HG02852 (cell line): ENCODE results near the gene RHBDF1.

Experiments
- ATAC-seq: cut with Tn5 transposase; IDR thresholded peaks from one replicate; pipeline ENCODE4 v1.9.1; 2021; ENCODE audit warnings: mild to moderate bottlenecking, moderate library complexity; ENCODE audit not compliant: unreplicated experiment

RHBDF1 gene

DNA sequence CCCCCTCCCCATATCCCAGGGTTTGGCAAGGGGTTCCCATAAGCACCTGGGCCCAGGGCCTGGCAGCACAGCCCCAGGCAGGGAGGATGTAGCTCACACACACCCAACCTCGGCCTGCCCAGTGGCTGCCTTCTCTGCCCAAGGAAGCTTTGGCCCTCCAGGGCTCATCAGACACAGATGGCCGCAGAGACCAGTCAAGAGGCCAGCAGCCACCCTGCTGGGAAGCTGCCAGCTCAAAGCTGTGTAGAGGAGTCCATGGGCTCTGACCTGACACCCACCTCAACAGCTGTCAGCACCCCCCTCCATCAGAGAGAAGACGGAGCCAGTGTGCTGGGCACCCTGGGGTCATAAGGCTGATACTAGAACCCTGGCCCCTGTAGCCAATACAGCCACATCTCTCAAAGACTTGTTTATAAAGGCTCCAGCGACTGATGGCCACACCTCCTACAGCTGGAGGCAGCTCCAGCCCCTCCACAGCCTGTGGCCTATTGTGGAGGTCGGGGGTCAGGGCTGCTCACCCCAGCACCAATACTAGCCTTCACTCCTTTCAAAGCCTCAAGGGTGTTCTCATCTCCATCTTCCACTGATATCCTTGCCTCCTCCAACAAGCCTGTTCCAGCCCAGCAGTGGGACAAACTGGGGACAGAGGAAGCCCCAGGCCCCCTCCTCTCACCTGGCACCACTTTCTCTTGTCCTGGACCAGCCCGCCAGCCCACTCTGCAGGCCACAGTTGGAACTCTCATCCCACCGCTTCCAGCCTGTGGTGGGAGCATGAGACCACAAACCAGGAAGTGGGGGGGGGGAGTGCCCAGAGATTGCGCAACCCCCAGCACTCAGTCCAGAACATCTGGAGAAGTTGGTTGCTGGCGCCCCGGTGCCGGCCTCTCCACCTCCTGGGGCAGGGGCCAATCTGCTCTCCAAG, 3.4 kb upstream of the RHBDF1 start:
- ATAC-seq: no peak

DNA sequence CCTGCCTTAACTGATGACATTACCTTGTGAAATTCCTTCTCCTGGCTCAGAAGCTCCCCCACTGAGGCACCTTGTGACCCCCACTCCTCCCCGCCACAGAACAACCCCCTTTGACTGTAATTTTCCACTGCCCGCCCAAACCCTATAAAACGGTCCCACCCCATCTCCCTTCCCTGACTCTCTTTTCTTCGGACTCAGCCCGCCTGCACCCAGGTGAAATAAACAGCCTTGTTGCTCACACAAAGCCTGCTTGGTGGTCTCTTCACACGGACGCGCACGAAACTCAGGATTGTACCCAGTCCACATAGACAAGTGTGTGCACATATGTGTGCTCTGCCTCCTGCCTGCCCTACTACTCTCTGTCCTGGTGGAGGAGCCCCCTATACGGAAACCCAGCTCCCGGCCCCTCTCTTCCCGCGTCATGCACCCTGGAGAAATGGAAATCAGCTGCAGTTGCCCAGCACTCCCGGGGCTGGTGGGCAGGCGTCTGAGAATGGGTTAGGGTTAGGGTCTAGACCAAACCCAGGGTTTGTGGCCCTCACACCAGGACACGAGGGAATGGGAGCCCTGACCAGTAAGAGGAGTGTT, 2.4 kb upstream of the RHBDF1 start:
- ATAC-seq: no peak

DNA sequence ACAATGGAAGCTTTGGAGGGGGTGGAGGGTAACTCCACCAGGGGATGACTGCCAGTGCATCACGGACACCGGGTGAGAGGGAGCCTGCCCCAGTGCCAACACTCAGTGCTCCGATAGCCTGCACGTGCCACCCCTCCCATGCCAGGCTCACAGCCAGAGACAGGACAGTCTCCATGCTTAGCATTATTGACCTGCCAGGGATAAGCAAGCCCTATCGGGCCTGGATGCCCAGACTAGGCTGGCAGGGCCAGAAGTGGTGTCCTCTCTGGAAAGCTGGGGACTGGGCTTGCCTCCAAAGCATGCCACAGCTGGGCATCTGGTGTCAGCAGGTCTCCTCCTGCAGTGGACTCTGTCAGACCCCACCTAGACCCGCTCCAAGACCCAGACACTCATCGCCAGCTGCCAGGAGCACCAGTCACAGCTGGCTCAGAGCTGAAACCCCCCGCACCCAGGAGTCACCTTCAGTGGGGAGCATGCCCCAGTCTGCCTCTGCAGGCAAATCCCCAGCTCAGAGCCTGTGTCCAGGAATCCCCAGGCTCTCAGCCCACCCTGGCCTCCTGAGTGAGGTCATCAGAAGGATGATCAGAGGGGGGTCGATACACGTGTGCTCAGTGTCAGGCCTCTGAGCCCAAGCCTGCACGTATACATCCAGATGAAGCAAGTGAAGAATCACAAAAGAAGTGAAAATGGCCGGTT, 1.8 kb upstream of the RHBDF1 start:
- no peak for ATAC-seq

DNA sequence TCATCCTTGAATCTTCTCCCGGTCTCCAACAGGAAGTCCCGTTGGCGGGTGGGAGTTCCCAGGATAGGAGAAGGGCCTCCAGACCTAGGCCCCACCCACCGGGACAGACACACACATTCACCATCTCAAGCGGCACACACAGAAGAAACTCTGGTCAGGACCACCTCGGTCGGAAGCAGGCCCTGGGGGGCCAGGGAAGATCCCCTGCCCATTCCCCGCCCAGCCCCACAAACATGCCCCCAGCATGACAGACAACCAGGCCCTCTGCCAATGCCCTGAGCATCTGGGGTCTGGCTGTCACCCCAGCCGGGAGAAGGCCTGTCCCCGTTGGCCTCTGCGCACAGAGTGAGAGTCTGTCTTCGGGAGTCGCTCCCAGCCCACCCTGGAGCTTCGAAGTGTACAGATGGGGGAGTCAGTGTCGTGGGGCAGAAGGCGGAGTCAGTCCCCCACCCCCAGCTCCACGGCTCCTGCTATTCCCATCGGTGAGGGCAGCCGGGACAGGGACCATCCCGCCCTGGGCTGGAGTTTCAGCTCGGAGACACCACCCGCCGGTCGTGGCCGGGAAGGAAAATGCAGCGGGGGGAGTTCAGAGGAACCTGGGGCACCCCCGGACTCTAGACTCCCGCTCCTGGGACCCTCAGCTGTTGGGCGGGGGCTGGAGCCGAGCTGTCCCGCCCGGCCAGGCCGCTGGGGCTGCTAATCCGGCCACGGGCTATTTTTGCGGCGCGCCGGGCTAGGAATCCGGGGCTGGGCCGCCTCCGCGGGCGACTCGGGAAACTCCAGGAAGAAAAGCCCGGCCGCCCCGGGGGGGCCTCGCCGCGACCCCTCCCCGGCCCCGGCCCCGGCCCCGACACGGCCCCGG, 660 bp downstream of the RHBDF1 start:
- ATAC-seq: no peak

DNA sequence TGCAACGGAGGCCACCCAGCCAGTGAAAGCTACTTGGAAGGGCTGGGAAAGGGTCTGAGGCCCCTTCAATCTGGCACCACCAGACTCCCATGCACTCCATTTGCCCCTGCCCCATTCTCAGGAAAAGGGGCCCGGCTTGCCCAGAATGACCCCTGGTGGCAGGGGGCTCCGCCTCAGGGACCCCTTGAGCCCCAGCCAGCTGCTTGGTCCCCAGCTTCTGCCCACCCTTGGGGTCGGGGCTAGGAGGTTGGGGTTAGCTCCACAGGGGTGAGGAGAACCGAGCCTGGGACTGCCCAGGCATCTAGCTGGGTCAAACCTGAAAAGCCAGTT, 1.3 kb downstream of the RHBDF1 start:
- ATAC-seq: no peak

DNA sequence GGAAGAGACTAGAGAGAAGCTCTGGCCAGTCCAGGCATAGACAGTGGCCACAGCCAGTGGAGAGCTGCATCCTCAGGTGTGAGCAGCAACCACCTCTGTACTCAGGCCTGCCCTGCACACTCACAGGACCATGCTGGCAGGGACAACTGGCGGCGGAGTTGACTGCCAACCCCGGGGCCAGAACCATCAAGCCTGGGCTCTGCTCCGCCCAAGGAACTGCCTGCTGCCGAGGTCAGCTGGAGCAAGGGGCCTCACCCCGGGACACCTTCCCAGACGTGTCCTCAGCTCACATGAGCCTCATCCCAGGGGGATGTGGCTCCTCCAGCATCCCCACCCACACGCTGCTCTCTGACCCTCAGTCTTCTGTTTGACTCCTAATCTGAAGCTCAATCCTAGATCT, 3.2 kb downstream of the RHBDF1 start:
- no peak for ATAC-seq

DNA sequence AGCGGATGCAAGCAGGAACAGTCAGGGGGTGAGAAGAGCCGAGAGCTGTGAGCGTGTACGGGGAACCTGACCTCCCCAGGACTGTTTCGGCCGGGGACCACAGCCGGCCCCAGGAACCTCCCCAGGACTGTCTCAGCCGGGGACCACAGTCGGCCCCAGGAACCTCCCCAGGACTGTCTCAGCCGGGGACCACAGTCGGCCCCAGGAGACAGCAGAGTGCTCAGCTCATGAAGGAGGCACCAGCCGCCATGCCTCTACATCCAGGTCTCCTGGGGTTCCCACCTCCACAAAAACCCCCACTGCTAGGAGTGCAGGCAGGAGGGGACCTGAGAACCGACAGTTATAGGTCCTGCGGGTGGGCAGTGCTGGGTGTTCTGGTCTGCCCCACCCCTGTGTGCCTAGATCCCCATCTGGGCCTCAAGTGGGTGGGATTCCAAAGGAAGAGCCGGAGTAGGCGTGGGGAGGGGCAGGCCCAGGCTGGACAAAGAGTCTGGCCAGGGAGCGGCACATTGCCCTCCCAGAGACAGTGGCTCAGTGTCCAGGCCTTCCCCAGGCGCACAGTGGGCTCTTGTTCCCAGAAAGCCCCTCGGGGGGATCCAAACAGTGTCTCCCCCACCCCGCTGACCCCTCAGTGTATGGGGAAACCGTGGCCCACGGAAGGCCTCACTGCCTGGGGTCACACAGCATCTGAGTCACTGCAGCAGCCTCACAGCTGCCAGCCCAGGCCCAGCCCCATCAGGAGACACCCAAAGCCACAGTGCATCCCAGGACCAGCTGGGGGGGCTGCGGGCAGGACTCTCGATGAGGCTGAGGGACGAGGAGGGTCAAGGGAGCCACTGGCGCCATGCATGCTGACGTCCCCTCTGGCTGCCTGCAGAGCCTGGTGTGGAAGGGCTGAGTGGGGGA, 4.3 kb downstream of the RHBDF1 start:
- ATAC-seq: no peak

DNA sequence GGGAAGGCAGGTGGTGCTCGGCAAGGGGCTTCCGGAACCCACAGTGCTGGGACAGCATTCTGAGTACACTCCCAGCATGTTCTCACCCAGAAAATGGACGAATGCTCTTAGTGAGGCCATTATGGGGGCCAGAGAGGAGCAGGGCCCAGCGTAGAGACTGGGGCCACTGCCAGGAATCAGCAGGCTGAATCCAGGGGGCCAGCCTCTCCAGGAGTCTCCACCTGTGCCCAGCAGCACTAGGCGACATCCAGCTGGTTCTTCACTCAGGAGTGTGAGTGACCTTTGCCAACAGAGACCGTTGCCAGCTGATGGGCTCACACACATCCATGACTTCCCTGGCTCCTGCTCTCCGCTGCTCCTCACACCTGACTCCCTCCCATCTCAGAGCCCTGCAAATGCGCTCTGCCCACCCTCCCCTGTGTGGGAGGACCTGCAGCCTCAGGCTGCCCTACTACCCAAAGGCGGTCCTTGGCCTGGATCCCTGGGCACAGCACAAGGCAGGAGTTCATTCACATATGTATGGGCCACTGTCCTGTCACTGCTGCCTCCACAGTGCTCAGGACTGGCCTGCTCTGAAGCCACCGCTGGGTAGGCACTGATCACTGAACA, 5.1 kb downstream of the RHBDF1 start:
- no peak for ATAC-seq

DNA sequence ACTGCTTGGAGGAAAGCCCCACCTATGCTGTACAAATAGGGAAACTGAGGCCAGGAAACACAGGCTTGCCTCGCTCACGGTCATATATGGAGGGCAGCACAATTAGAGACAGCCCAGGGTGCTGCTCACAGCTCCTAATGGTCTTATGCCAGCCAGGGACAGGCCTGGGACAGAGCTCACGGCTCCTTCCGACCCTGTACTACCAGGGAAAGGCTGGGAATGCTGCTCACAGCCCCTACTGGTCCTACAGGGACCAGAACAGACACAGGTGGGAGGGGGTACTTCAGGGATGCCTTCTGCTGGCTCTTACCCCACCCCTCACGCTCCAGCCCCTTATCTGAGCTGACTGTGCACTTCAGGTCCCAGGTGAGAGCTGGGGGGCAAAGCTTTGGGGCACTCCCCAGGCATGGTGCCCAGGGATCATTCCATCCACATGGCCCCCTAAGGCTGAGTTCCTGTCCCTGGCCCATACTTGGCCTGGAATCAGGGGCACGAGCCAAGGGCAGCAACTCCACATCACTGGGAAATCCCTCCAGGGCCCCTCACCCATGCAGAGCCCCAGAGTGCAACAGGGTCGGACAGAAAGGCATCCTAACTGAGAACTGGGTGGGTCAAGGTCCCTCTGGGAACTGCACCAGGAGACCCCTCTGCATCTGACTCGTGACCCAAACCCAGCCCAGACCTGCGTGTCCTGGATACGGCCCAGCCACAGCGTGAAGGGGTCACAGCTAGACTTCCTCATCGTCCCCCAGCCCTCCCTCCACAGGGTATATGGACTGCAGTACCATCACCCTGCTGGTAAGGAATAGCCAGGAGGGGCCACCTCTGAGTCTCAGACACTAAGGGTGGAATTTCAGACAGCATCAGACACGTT, 5.9 kb downstream of the RHBDF1 start:
- no peak for ATAC-seq

DNA sequence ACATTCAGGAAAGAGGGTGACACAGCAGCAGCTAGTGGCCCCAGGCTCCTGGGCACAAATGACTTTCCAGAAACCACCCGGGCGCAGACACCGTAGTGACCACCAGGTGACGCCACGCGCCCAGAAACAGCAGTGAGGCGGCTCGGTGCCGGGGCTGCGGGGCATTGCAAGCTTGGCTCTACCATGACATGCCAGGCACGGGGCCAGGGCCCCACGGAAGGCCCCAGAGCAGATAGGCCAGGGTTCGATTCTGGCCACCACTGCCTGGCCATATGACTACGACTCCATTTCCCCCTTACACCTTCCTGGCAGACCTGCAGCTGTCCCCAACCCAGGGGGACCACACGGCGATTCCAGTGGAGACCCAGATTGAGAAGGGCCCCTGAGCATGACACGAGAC, 6.7 kb downstream of the RHBDF1 start:
- ATAC-seq: no peak

DNA sequence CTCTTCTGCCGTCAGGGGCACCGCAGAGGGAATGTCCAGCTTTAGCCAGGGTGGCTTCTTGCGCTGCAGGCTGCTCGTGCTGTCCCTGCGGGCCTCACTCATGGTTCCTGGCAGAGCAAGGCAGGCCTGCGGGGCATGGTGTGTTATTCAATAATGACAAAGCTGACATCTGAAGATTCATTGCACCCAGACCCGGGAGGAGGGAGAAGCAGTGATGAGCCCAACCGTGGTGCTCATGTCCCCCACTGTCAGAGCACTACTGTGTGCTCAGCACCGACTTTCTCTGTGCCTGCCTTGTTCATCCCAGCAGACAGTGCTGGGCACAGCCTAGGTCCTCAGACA, 7.5 kb downstream of the RHBDF1 start:
- ATAC-seq: no peak

DNA sequence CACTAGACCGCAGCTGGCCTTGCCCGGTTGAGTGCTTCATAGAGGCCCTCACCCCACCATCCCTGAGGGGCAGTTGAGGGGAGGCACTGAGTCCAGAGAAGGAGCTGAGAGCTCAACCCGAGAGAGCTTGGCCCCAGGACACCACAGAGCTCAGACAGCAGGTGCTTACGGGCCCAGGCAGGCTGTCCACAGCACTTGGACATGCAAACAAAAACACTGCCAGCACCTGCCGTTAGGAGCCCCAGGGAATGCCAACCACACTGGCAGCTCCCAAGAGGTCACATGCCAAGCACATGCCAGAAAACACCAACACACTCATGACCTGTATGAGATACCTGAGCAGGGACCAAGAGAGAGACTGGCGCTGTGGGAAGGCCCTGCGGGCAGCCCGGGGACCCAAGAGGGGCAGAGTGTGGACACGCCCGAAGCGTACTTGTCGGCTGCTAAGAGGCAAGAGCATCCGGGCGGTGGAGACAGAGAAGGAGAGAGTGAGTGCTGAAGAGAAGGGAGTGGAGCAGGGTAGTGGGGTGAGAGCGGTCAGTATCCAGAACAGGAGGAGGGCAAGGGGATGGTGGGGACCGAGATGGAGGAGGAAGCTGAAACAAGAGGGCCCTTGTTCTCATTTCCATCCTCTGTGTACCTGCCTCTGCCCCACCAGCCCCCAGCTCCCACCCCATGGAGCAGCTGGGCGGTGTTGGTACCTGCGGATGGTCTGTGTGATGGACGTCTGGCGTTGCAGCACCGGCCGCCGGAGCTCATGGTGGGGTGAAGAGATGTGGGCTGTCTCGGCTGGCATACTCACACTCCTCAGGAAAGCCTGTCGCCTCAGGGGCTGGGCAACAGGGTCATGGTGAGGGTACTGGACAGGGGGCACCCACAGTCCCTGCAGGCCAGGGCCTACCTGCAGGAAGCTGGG, 8.2 kb downstream of the RHBDF1 start:
- no peak for ATAC-seq

DNA sequence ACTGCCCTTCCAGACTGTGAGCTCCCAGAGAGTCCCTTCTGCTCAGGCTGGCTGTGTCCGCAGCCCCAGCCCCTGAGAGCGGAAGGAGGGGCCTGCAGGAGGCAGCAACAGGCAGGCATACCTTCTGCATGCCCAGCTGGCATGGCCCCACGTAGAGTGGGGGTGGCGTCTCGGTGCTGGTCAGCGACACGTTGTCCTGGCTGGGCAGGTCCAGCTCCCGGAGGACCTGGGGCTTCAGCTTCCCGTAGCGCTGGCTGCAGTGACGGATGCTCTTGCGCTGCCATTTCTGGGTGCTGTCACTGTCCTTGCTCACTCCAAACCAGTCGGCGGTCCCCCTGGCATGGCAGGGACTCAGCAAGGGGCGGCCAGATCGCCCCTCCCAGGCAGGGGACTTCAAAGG, 9.0 kb downstream of the RHBDF1 start:
- no peak for ATAC-seq

DNA sequence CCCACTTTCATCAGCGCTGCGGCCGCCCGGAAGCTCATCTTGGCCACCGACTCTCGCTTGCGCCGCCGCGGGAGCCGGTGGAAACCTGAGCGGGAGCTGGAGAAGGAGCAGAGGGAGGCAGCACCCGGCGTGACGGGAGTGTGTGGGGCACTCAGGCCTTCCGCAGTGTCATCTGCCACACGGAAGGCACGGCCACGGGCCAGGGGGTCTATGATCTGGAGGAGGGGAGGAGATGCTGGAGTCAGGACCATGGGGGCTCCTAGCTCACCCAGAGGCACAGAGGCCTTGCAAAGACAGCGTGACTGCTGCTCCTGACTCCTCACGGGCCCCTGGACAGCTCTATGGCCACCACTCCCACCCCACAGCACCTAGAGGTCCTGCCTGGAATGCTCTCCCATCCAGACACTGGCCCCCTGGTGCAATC, 9.5 kb downstream of the RHBDF1 start:
- ATAC-seq: no peak

DNA sequence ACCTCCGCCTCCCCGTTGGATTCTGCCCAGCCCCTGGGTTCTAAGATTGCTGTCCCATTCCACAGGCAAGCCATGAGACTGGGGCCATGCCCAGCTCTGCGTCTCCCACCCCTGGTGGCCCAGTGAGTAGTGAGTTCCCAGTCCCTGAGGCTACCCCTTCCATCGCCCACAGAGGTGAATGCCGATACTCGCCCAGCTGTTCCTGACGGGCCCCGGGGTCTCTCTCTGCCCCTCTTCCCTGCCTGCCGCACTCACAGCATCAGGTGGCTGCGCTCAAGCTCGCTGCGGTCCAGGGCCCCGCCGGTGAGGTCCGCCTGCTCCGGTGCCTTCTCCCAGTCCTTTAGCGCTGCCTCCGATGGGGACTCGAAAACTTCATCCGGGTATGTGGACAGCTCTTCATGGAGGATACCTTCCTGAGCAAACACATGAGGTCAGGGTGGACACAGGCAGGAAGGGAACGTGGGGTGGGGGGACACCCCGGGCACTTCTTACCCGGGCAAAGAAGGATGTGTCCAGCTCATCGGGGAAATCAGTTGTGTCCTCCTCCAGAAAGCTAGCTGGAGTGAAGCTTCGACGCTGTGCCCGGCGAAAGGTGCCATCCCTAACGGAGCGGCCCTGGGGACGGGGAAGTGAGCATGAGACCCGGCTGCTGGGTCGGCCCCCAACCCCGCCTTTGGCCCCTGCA, 10.0 kb downstream of the RHBDF1 start:
- ATAC-seq: no peak

DNA sequence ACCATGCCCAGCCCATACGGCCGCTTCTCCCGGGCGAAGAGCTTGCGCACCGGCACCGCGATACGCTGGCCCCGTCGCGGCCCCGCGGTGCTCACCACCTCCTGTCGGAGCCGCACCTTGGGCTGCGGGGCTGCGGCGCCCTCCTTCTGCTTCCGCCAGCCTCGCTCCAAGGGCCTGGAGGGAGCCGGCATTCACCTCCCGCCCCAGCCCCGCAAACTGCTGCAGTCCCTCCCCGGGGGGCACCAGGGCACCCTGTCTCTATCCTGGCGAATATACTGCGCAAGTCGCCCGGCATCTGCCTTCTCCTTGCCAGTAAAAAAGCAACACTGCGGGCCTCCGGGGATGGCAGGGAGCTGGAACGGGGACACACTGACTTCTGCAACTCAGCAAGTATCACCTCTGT, 10.6 kb downstream of the RHBDF1 start:
- no peak for ATAC-seq
